DMS 273 (cell line): ENCODE data around the gene NPLOC4.
"Not testable (repeated sequence)": the region's sequence is repeated elsewhere in the genome, so short reads cannot be mapped to it uniquely, and the experiment has no call there.

Experiments used
- DNase-seq: peaks from one replicate; lab custom pipeline; 2025; ENCODE audit not compliant: unreplicated experiment; lab: John Stamatoyannopoulos, UW

NPLOC4 gene

GRCh38 chr17:81589612-81590011 lies 47.3 kb downstream of the NPLOC4 start:
- no peak for DNase-seq

GRCh38 chr17:81586096-81586495 lies 50.8 kb downstream of the NPLOC4 start:
- DNase-seq = no peak

- DNase-seq = not testable (repeated sequence)
Observed at GRCh38 chr17:81584771-81585170, 52.1 kb downstream of the NPLOC4 start.

GRCh38 chr17:81583589-81584342 lies 53.1 kb downstream of the NPLOC4 start:
- DNase-seq = no peak

GRCh38 chr17:81582749-81583148 lies 54.2 kb downstream of the NPLOC4 start:
- no peak for DNase-seq

GRCh38 chr17:81582341-81582740 lies 54.6 kb downstream of the NPLOC4 start:
- DNase-seq = no peak

GRCh38 chr17:81581758-81582157 lies 55.2 kb downstream of the NPLOC4 start:
- DNase-seq = no peak

- DNase-seq = no peak
Observed at GRCh38 chr17:81580481-81580880, 56.4 kb downstream of the NPLOC4 start.

GRCh38 chr17:81579821-81580321 lies 57.0 kb downstream of the NPLOC4 start:
- no peak for DNase-seq

- no peak for DNase-seq
Observed at GRCh38 chr17:81579298-81579697, 57.6 kb downstream of the NPLOC4 start.

GRCh38 chr17:81578561-81579225 lies 58.2 kb downstream of the NPLOC4 start:
- DNase-seq = no peak

GRCh38 chr17:81578038-81578441 lies 58.9 kb downstream of the NPLOC4 start:
- no peak for DNase-seq

GRCh38 chr17:81577278-81578000 lies 59.5 kb downstream of the NPLOC4 start:
- DNase-seq = no peak

GRCh38 chr17:81576621-81577277 lies 60.2 kb downstream of the NPLOC4 start:
- DNase-seq = no peak

GRCh38 chr17:81575836-81576235 lies 61.1 kb downstream of the NPLOC4 start:
- no peak for DNase-seq

GRCh38 chr17:81574643-81574956 lies 62.3 kb downstream of the NPLOC4 start:
- no peak for DNase-seq

- peak; percentile 73 for DNase-seq
Observed at GRCh38 chr17:81573794-81574642, 62.9 kb downstream of the NPLOC4 start.

GRCh38 chr17:81572563-81573168 lies 64.2 kb downstream of the NPLOC4 start:
- peak; percentile 42 for DNase-seq

GRCh38 chr17:81570964-81571363 lies 65.9 kb downstream of the NPLOC4 start:
- DNase-seq = peak; percentile 57

GRCh38 chr17:81569986-81570514 lies 66.9 kb downstream of the NPLOC4 start:
- DNase-seq = no peak
